ENCODE data around the gene SLC39A11.

DNA sequence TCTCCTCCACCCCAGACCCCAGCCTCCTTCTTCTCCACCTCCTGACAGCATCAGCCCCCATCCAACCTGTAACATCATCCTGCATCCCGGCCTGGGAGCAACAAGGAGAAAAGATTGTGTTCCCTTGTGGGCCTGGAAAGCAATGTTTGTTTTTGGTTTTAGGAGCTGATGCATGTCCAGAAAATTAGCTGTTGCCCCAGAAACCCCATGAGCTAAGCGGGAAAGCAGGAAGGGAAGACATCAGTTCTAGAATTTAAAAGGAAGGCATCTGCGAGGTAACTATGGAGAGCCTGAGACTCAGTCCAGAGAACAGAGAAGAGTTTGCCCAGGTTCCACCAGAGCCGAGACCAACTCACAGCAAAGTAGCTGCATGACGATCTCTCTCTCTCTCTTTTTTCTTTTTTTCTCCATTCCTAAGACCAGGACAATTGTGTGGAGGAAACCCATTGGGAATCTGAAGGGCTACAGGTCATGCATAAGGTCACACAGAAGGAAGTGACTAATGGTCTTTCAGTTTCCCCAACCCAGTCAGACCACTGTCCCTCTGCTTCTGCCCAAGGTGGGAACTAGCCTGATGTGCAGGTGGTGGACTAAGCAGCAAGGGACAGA lies 124.4 kb downstream of the SLC39A11 start:
- TF ChIP-seq, protein P1, sequence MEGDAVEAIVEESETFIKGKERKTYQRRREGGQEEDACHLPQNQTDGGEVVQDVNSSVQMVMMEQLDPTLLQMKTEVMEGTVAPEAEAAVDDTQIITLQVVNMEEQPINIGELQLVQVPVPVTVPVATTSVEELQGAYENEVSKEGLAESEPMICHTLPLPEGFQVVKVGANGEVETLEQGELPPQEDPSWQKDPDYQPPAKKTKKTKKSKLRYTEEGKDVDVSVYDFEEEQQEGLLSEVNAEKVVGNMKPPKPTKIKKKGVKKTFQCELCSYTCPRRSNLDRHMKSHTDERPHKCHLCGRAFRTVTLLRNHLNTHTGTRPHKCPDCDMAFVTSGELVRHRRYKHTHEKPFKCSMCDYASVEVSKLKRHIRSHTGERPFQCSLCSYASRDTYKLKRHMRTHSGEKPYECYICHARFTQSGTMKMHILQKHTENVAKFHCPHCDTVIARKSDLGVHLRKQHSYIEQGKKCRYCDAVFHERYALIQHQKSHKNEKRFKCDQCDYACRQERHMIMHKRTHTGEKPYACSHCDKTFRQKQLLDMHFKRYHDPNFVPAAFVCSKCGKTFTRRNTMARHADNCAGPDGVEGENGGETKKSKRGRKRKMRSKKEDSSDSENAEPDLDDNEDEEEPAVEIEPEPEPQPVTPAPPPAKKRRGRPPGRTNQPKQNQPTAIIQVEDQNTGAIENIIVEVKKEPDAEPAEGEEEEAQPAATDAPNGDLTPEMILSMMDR (IDR thresholded peaks at IDR 0.05; ENCODE audit: insufficient read depth, low read depth, low read length): no peak
- TF ChIP-seq EZH2 (IDR thresholded peaks at IDR 0.05; ENCODE audit: insufficient read depth, low read length): no peak

Data from astrocyte (in vitro differentiated cells and primary cell).